Lower leg skin (tissue), 3 donors: ENCODE data around the gene SH2D4B.

ENCODE experiments used
- POLR2A ChIP-seq, 2 donors: fragments of 450-650 bp; IDR thresholded peaks; one replicate each; pipeline ENCODE4 v1.6.1; 2016 to 2017; ENCODE audit warnings: antibody characterized with exemption in 2 of 2, mild to moderate bottlenecking in 1 of 2, moderate library complexity in 1 of 2
- TF ChIP-seq, protein P1 (sequence below), 3 donors: fragments of 450-650 bp; IDR thresholded peaks; one replicate each; pipeline ENCODE4 v1.5.1; 2016; ENCODE audit warnings: antibody characterized with exemption in 3 of 3, mild to moderate bottlenecking in 3 of 3, moderate library complexity in 2 of 3

DNA sequence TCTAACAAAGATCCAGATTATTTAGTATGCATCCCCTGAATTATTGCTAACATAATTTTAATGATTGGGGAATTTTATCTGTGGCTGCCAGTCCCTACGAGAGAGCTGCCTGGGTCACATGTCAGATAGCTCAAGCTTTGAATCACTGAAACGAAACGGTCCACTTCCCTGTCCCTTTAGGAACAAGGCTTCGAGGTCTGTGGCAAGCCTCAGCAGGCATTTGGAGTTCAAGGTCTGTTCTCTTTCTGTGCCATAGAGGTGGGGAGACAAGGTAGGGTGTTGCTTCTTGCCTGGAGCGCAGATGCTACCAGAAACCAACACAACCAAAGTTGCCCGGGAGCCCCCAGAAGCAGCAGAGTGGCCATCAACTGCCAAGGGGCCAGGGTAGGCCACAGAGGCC lies 13.9 kb upstream of the SH2D4B start:
- TF ChIP-seq, protein P1, sequence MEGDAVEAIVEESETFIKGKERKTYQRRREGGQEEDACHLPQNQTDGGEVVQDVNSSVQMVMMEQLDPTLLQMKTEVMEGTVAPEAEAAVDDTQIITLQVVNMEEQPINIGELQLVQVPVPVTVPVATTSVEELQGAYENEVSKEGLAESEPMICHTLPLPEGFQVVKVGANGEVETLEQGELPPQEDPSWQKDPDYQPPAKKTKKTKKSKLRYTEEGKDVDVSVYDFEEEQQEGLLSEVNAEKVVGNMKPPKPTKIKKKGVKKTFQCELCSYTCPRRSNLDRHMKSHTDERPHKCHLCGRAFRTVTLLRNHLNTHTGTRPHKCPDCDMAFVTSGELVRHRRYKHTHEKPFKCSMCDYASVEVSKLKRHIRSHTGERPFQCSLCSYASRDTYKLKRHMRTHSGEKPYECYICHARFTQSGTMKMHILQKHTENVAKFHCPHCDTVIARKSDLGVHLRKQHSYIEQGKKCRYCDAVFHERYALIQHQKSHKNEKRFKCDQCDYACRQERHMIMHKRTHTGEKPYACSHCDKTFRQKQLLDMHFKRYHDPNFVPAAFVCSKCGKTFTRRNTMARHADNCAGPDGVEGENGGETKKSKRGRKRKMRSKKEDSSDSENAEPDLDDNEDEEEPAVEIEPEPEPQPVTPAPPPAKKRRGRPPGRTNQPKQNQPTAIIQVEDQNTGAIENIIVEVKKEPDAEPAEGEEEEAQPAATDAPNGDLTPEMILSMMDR (IDR thresholded peaks at IDR 0.05): no peak
- TF ChIP-seq POLR2A (IDR thresholded peaks at IDR 0.05): no peak
